Mesothelial cell of epicardium (in vitro differentiated cells): ENCODE measurements around the gene STH. TPM values are rescaled to one million over a fixed set of nuclear protein-coding genes. Genes with fewer than 3 reads are reported as not detected.

ENCODE experiments used
- DNase-seq, 2 experiments: peaks; one replicate each; pipeline ENCODE4 v3.0.0; 2021; ENCODE audit warnings: low spot score in 2 of 2; ENCODE audit not compliant: unreplicated experiment in 2 of 2
- H3K27ac Mint-ChIP-seq: 2 replicates; pipeline ENCODE4 v1.8.0; 2021; ENCODE audit warnings: mixed read lengths
- H3K27me3 Mint-ChIP-seq: 2 replicates; pipeline ENCODE4 v1.8.0; 2021; ENCODE audit warnings: low read depth, mixed read lengths
- H3K36me3 Mint-ChIP-seq: 2 replicates; pipeline ENCODE4 v1.8.0; 2021; ENCODE audit warnings: mixed read lengths
- H3K4me1 Mint-ChIP-seq: 2 replicates; pipeline ENCODE4 v1.8.0; 2021; ENCODE audit warnings: mixed read lengths
- H3K4me3 Mint-ChIP-seq: 2 replicates; pipeline ENCODE4 v1.8.0; 2021; ENCODE audit warnings: mild to moderate bottlenecking, moderate library complexity, mixed read lengths
- H3K9me3 Mint-ChIP-seq: 2 replicates; pipeline ENCODE4 v1.8.0; 2021; ENCODE audit warnings: mixed read lengths
- CTCF ChIP-seq: fragments of 200-600 bp; sonication (generic); IDR thresholded peaks from one replicate; pipeline ENCODE4 v1.5.0; 2021; ENCODE audit warnings: antibody characterized with exemption; ENCODE audit not compliant: unreplicated experiment
- total RNA-seq: library from RNA; stranded (reverse); gene quantifications from 3 replicates; pipeline ENCODE4 v1.2.1, GENCODE V29; 2021

The STH gene
- total RNA-seq, 1 donor from 2014 or later: not detected

- Mint-ChIP-seq H3K4me3 (no peak overlapping the region), H3K36me3 (peaks cover 26% of the 10 kb centered on the region), H3K4me1 (no peaks in the 10 kb centered on the region), H3K27me3 (no peaks in the 10 kb centered on the region), H3K27ac (no peak overlapping the region), H3K9me3 (no peaks in the 10 kb centered on the region)
- no peak for TF ChIP-seq CTCF
- no peak for DNase-seq
Measured at GRCh38 chr17:46023783-46024388, 24.8 kb downstream of the STH start.

GRCh38 chr17:46024590-46024989 is 25.5 kb downstream of the STH start:
- no peak for TF ChIP-seq CTCF
- H3K27ac Mint-ChIP-seq: no peak overlapping the region
- peaks cover 31% of the 10 kb centered on the region for H3K36me3 Mint-ChIP-seq
- no peaks in the 10 kb centered on the region for H3K9me3 Mint-ChIP-seq
- H3K27me3 Mint-ChIP-seq: no peaks in the 10 kb centered on the region
- DNase-seq: no peak
- H3K4me3 Mint-ChIP-seq: no peak overlapping the region
- H3K4me1 Mint-ChIP-seq: no peaks in the 10 kb centered on the region

- H3K9me3 Mint-ChIP-seq: no peaks in the 10 kb centered on the region
- H3K27ac Mint-ChIP-seq: no peak overlapping the region
- no peak for DNase-seq
- no peak for TF ChIP-seq CTCF
- no peaks in the 10 kb centered on the region for H3K27me3 Mint-ChIP-seq
- peaks cover 32% of the 10 kb centered on the region for H3K36me3 Mint-ChIP-seq
- no peaks in the 10 kb centered on the region for H3K4me1 Mint-ChIP-seq
- H3K4me3 Mint-ChIP-seq: no peak overlapping the region
Measured at GRCh38 chr17:46025060-46025459, 26.0 kb downstream of the STH start.

GRCh38 chr17:46025510-46026165 is 26.6 kb downstream of the STH start:
- Mint-ChIP-seq H3K36me3 (peaks cover 33% of the 10 kb centered on the region), H3K9me3 (no peaks in the 10 kb centered on the region), H3K4me1 (no peaks in the 10 kb centered on the region), H3K27me3 (no peaks in the 10 kb centered on the region), H3K4me3 (no peak overlapping the region), H3K27ac (peak overlapping the region; percentile 2)
- no peak for TF ChIP-seq CTCF
- no peak for DNase-seq

- no peaks in the 10 kb centered on the region for H3K4me1 Mint-ChIP-seq
- H3K36me3 Mint-ChIP-seq: peaks cover 40% of the 10 kb centered on the region
- no peak overlapping the region for H3K4me3 Mint-ChIP-seq
- no peak for TF ChIP-seq CTCF
- H3K9me3 Mint-ChIP-seq: no peaks in the 10 kb centered on the region
- DNase-seq: no peak
- peak overlapping the region; percentile 2 for H3K27ac Mint-ChIP-seq
- no peaks in the 10 kb centered on the region for H3K27me3 Mint-ChIP-seq
Measured at GRCh38 chr17:46026166-46027047, 27.4 kb downstream of the STH start.
